WERI-Rb-1 (cell line): ENCODE data around the gene TPST2.
A peak's percentile ranks its signal among the peaks of the same experiment; 100 is the strongest.

Experiments
- DNase-seq: peaks from one replicate; pipeline ENCODE4 v3.0.0-alpha.2; 2020
- H3K27ac ChIP-seq: fragments of 250-450 bp; sonication (Bioruptor Pico); 2 replicates; pipeline ENCODE4 v1.5.1; 2020; ENCODE audit warnings: mild to moderate bottlenecking, moderate library complexity
- H3K27me3 ChIP-seq: fragments of 250-450 bp; sonication (Bioruptor Pico); 2 replicates; pipeline ENCODE4 v1.5.1; 2021; ENCODE audit warnings: mild to moderate bottlenecking, low read depth, moderate library complexity; ENCODE audit not compliant: insufficient read depth, severe bottlenecking
- H3K36me3 ChIP-seq: fragments of 250-450 bp; sonication (Bioruptor Pico); 2 replicates; pipeline ENCODE4 v1.5.1; 2020; ENCODE audit warnings: mild to moderate bottlenecking, moderate library complexity
- H3K4me3 ChIP-seq: 2 replicates; pipeline ENCODE4 v1.5.1; 2011; ENCODE audit warnings: low read depth, mild to moderate bottlenecking, control low read depth, low read length
- H3K9me3 ChIP-seq: fragments of 250-450 bp; sonication (Bioruptor Pico); 2 replicates; pipeline ENCODE4 v1.5.1; 2021; ENCODE audit warnings: mild to moderate bottlenecking, moderate library complexity; ENCODE audit not compliant: severe bottlenecking
- TF ChIP-seq, protein P1 (sequence below): IDR thresholded peaks from 2 replicates; pipeline ENCODE4 v1.5.1; 2011; ENCODE audit warnings: low read depth, mild to moderate bottlenecking, control low read depth, inconsistent platforms, low read length

The TPST2 gene

DNA sequence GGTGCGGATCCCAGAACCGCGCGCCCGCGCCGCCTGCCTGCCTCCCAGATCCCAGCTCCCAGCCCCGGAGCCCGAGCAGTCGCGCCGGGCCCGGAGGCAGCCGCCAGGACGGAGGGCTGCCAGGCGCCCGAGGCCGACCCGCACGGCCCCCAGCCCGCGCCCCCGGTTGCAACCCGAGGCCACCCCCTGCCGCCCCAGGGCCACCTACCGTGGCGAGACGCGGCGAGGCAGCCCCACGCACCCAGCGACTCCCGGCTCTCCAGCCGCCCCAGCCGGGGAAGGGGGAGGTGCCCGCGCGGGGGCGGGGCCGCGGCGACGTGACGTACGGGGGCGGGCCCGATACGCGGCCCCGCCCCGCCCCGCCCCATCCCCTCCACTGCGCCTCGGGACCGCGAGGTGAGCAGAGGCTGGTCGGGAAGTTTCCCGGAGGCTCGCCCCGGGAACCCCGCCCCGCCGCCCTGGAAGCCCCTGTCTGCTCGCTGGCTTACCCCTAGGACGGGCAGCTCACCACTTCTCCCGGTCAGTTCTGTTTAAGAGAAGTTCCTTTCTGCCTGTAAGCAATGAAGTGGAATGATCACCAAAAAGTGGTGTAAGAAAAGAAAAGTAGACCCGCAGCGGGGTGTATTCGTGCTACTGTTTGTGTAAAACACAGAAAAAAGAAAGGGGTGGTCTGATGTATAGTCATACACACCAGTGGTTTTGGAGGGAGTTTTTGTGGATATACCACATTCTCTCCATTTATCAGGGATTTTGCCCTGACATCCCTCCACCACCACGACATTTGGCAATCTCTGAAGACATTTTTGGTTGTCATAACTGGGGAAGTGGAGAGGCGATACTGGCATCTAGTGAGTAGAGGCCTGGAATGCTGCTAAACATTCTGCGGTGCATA, at the start of gene TPST2:
TSS of gene TPST2 (minus strand) at position 288 of the 892 bp plus-strand sequence. CDS start 48,502 bp downstream, outside the sequence.
- H3K4me3 ChIP-seq = peak within 1 kb of the TSS; percentile 72
- DNase-seq = peak; percentile 71
- no peaks in the 10 kb centered on the region for H3K27me3 ChIP-seq
- peaks cover 5% of the 10 kb centered on the region for H3K9me3 ChIP-seq
- TF ChIP-seq, protein P1, sequence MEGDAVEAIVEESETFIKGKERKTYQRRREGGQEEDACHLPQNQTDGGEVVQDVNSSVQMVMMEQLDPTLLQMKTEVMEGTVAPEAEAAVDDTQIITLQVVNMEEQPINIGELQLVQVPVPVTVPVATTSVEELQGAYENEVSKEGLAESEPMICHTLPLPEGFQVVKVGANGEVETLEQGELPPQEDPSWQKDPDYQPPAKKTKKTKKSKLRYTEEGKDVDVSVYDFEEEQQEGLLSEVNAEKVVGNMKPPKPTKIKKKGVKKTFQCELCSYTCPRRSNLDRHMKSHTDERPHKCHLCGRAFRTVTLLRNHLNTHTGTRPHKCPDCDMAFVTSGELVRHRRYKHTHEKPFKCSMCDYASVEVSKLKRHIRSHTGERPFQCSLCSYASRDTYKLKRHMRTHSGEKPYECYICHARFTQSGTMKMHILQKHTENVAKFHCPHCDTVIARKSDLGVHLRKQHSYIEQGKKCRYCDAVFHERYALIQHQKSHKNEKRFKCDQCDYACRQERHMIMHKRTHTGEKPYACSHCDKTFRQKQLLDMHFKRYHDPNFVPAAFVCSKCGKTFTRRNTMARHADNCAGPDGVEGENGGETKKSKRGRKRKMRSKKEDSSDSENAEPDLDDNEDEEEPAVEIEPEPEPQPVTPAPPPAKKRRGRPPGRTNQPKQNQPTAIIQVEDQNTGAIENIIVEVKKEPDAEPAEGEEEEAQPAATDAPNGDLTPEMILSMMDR = no peak
- H3K27ac ChIP-seq = no peak within 1 kb of the TSS
- no peaks in the 10 kb centered on the region for H3K36me3 ChIP-seq

DNA sequence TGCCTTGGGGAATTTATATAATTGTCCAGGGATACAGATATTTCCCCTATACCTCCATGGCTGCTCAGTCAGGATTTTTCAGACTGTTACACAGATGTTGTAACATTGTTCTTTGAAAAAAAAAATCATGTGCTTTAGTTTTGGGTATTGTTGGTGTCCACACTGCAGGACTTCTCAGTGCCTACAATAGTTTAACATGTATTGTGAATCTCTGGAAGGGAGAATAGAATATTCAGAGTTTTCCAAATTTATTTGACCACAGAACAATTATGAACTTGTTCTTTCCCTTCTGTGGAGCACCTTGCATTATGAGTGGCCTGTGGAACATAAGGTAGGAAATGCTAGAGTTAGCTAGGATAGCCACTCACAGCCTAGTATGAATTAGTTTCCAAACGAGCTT, 46.4 kb upstream of the TPST2 start:
- Histone ChIP-seq H3K4me3 (no peak overlapping the region), H3K27ac (no peak overlapping the region), H3K36me3 (no peaks in the 10 kb centered on the region), H3K9me3 (no peaks in the 10 kb centered on the region), H3K27me3 (no peaks in the 10 kb centered on the region)
- TF ChIP-seq, protein P1 = no peak
- DNase-seq = no peak

DNA sequence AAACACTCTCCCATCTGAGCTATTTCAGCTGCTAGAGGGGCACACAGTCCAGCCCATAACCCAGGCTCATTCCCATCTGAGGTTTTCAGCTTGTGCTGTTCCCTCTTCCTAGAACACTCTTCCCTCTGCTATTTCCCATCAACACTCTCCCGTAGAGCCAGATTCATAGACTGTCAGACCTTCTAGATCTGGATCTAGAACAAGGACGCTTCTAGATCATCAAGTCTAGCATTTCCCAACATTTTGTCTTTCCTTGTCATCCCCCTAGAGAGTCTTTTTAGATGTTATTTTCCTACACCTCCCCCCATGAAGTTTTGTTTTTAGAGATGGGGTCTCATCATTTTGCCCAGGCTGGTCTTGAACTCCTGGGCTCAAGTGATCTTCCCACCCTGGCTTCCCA, 45.2 kb upstream of the TPST2 start:
- Histone ChIP-seq H3K9me3 (no peaks in the 10 kb centered on the region), H3K27me3 (no peaks in the 10 kb centered on the region), H3K36me3 (no peaks in the 10 kb centered on the region), H3K4me3 (no peak overlapping the region), H3K27ac (no peak overlapping the region)
- TF ChIP-seq, protein P1 = no peak
- DNase-seq = no peak

DNA sequence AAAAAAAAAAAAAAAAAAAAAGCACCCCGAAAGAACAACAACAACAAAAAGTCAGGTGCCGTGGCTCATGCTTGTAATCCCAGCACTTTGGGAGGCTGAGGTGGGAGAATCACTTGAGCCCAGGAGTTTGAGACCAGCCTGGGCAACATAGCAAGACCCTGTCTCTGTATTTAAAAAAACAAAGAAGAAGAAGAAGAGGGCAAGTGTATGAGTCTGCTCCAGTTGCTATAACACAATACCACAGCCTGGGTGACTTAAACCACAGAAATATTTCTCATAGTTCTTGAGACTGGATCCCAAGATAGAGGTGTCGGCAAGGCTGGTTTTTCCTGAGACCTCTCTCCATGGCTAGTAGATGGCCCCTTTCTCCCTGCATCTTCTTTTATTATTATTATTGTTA, 44.3 kb upstream of the TPST2 start:
- TF ChIP-seq, protein P1 = no peak
- no peak for DNase-seq
- H3K27ac ChIP-seq = no peak overlapping the region

GRCh38 chr22:26632422-26633155, 42.7 kb upstream of the TPST2 start:
- Histone ChIP-seq H3K36me3 (no peaks in the 10 kb centered on the region), H3K27ac (no peak overlapping the region), H3K27me3 (no peaks in the 10 kb centered on the region), H3K9me3 (no peaks in the 10 kb centered on the region), H3K4me3 (no peak overlapping the region)
- no peak for DNase-seq
- TF ChIP-seq, protein P1 = no peak

More for the DNA sequence above, 44.3 kb upstream of the TPST2 start:
- Histone ChIP-seq H3K9me3 (no peaks in the 10 kb centered on the region), H3K27me3 (no peaks in the 10 kb centered on the region), H3K4me3 (no peak overlapping the region), H3K36me3 (no peaks in the 10 kb centered on the region)
